ENCODE data around the gene ZNF555. TPM values are rescaled to one million over a fixed set of nuclear protein-coding genes. Genes with fewer than 3 reads are reported as not detected.

ZNF555 gene
- total and polyA plus RNA-seq, 2 of the 13 experiments (the other 11 are each of a cell fraction or from before 2014, with no cell fraction given): 5.0 to 8.0 TPM

DNA sequence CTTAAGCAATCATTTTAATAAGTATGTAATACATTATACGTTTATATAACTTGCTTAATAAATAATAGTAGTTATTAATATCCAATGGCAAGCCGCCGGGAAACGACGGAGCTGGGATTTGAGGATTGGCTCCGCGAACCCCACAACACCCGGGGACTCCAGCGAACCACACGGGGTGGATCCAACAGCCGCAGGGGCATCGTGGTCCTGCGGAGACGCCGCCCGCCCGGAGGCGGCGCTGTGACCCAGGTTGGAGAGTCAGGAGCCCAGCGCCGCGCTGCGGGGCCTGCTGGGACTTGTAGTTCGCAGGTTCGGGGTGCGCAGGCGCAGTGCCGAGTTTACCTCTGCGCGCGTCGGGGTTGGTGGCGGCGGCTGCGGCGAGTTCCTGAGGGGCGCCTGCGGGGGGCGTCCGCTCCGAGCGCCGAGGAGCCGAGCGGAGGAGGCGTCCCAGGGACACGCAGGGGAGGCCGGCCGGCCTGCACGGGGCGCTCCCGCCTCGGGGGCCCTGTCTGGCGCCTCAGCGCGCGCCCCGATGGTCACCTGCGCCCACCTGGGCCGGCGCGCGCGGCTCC is 21.6 kb upstream of the ZNF555 start, which contains the start of gene ZNF554 (continued):
- TF ChIP-seq ATF1 (CRISPR knock-in tag; IDR thresholded peaks at IDR 0.05) (no peak), PTBP1 (IDR thresholded peaks at IDR 0.05; ENCODE audit: low read depth, low read length, poor library complexity, severe bottlenecking) (no peak), MXD4 (CRISPR knock-in tag; IDR thresholded peaks at IDR 0.05) (peak; percentile 56; the same call in 1 of the 2 replicates), HHEX (CRISPR knock-in tag; IDR thresholded peaks at IDR 0.05) (no peak), ZFY (CRISPR knock-in tag; IDR thresholded peaks at IDR 0.05) (peak; percentile 87), YY1 (IDR thresholded peaks at IDR 0.05; ENCODE audit: insufficient read depth, insufficient replicate concordance, low read depth, low read length) (peak; percentile 85), ZNF616 (CRISPR knock-in tag; IDR thresholded peaks at IDR 0.05; ENCODE audit: low read depth) (no peak), BRCA1 (CRISPR knock-in tag; IDR thresholded peaks at IDR 0.05) (no peak), ZNF781 (CRISPR knock-in tag; IDR thresholded peaks at IDR 0.05; ENCODE audit: borderline replicate concordance, not compliant biosample characterization) (no peak), ZMYM3 (CRISPR knock-in tag; IDR thresholded peaks at IDR 0.05) (peak; percentile 17; the same call in 1 of the 2 replicates), ETV5 (CRISPR knock-in tag; IDR thresholded peaks at IDR 0.05; ENCODE audit: borderline replicate concordance) (peak; percentile 67), TP53 (CRISPR knock-in tag; conservative IDR thresholded peaks at IDR 0.05) (no peak), POLR2AphosphoS2 (IDR thresholded peaks at IDR 0.05; ENCODE audit: low read depth, low read length) (no peak), ZEB1 (IDR thresholded peaks at IDR 0.05; ENCODE audit: insufficient replicate concordance, low read depth) (peak; percentile 40), SRSF1 (optimal IDR thresholded peaks at IDR 0.05; ENCODE audit: low read depth, low read length) (no peak), ZNF282 (IDR thresholded peaks at IDR 0.05; ENCODE audit: partially characterized antibody) (no peak), ZC3H13 (CRISPR knock-in tag; IDR thresholded peaks at IDR 0.05) (peak; percentile 72), MIXL1 (CRISPR knock-in tag; IDR thresholded peaks at IDR 0.05) (peak; percentile 65; the same call in 1 of the 2 replicates), RFX1 (IDR thresholded peaks at IDR 0.05) (no peak), ZNF83 (CRISPR knock-in tag; IDR thresholded peaks at IDR 0.05; ENCODE audit: borderline replicate concordance) (no peak)
- TF ChIP-seq, protein P1, sequence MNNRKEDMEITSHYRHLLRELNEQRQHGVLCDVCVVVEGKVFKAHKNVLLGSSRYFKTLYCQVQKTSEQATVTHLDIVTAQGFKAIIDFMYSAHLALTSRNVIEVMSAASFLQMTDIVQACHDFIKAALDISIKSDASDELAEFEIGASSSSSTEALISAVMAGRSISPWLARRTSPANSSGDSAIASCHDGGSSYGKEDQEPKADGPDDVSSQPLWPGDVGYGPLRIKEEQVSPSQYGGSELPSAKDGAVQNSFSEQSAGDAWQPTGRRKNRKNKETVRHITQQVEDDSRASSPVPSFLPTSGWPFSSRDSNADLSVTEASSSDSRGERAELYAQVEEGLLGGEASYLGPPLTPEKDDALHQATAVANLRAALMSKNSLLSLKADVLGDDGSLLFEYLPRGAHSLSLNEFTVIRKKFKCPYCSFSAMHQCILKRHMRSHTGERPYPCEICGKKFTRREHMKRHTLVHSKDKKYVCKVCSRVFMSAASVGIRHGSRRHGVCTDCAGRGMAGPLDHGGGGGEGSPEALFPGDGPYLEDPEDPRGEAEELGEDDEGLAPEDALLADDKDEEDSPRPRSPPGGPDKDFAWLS (CRISPR knock-in tag; IDR thresholded peaks at IDR 0.05; ENCODE audit: borderline replicate concordance): no peak
- TF ChIP-seq, protein P2, sequence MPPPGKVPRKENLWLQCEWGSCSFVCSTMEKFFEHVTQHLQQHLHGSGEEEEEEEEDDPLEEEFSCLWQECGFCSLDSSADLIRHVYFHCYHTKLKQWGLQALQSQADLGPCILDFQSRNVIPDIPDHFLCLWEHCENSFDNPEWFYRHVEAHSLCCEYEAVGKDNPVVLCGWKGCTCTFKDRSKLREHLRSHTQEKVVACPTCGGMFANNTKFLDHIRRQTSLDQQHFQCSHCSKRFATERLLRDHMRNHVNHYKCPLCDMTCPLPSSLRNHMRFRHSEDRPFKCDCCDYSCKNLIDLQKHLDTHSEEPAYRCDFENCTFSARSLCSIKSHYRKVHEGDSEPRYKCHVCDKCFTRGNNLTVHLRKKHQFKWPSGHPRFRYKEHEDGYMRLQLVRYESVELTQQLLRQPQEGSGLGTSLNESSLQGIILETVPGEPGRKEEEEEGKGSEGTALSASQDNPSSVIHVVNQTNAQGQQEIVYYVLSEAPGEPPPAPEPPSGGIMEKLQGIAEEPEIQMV (CRISPR knock-in tag; IDR thresholded peaks at IDR 0.05; ENCODE audit: low read depth): peak; percentile 83
- TF ChIP-seq, protein P3, sequence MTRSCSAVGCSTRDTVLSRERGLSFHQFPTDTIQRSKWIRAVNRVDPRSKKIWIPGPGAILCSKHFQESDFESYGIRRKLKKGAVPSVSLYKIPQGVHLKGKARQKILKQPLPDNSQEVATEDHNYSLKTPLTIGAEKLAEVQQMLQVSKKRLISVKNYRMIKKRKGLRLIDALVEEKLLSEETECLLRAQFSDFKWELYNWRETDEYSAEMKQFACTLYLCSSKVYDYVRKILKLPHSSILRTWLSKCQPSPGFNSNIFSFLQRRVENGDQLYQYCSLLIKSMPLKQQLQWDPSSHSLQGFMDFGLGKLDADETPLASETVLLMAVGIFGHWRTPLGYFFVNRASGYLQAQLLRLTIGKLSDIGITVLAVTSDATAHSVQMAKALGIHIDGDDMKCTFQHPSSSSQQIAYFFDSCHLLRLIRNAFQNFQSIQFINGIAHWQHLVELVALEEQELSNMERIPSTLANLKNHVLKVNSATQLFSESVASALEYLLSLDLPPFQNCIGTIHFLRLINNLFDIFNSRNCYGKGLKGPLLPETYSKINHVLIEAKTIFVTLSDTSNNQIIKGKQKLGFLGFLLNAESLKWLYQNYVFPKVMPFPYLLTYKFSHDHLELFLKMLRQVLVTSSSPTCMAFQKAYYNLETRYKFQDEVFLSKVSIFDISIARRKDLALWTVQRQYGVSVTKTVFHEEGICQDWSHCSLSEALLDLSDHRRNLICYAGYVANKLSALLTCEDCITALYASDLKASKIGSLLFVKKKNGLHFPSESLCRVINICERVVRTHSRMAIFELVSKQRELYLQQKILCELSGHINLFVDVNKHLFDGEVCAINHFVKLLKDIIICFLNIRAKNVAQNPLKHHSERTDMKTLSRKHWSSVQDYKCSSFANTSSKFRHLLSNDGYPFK (CRISPR knock-in tag; IDR thresholded peaks at IDR 0.05; ENCODE audit: borderline replicate concordance): peak; percentile 43; the same call in 1 of the 2 replicates
